Measurements from ENCODE around the gene CKAP5. TPM values are rescaled to one million over a fixed set of nuclear protein-coding genes. Genes with fewer than 3 reads are reported as not detected.

Gene CKAP5
- total RNA-seq, 1 donor from 2014 or later, result 151 TPM

- H3K4me1 Mint-ChIP-seq (ENCODE audit: low read depth), result peaks cover 4% of the 10 kb centered on the region
- H3K36me3 Mint-ChIP-seq (ENCODE audit: insufficient read depth), result no peaks in the 10 kb centered on the region
- H3K27ac Mint-ChIP-seq, result peak overlapping the region; percentile 29
- no peak for TF ChIP-seq CTCF (IDR thresholded peaks at IDR 0.05; ENCODE audit: unreplicated experiment)
- DNase-seq (ENCODE audit: low spot score, unreplicated experiment), result no peak
- no peaks in the 10 kb centered on the region for H3K27me3 Mint-ChIP-seq
- H3K9me3 Mint-ChIP-seq (ENCODE audit: low read depth), result no peaks in the 10 kb centered on the region
- no peak overlapping the region for H3K4me3 Mint-ChIP-seq (ENCODE audit: low read depth)
Measured at GRCh38 chr11:46726206-46726862, 119.7 kb downstream of the CKAP5 start.

GRCh38 chr11:46725338-46726205, 120.5 kb downstream of the CKAP5 start:
- no peak overlapping the region for H3K27ac Mint-ChIP-seq
- H3K4me3 Mint-ChIP-seq (ENCODE audit: low read depth), result no peak overlapping the region
- no peaks in the 10 kb centered on the region for H3K27me3 Mint-ChIP-seq
- H3K9me3 Mint-ChIP-seq (ENCODE audit: low read depth), result no peaks in the 10 kb centered on the region
- peaks cover 5% of the 10 kb centered on the region for H3K4me1 Mint-ChIP-seq (ENCODE audit: low read depth)
- TF ChIP-seq CTCF (IDR thresholded peaks at IDR 0.05; ENCODE audit: unreplicated experiment), result no peak
- no peaks in the 10 kb centered on the region for H3K36me3 Mint-ChIP-seq (ENCODE audit: insufficient read depth)
- no peak for DNase-seq (ENCODE audit: low spot score, unreplicated experiment)

- Mint-ChIP-seq H3K4me1 (ENCODE audit: low read depth) (peaks cover 12% of the 10 kb centered on the region), H3K27me3 (no peaks in the 10 kb centered on the region), H3K4me3 (ENCODE audit: low read depth) (no peak overlapping the region), H3K27ac (peak overlapping the region; percentile 43), H3K9me3 (ENCODE audit: low read depth) (no peaks in the 10 kb centered on the region), H3K36me3 (ENCODE audit: insufficient read depth) (no peaks in the 10 kb centered on the region)
- no peak for TF ChIP-seq CTCF (IDR thresholded peaks at IDR 0.05; ENCODE audit: unreplicated experiment)
- no peak for DNase-seq (ENCODE audit: low spot score, unreplicated experiment)
Measured at GRCh38 chr11:46724088-46724487, 122.0 kb downstream of the CKAP5 start.

- no peak for TF ChIP-seq CTCF (IDR thresholded peaks at IDR 0.05; ENCODE audit: unreplicated experiment)
- no peak overlapping the region for H3K4me3 Mint-ChIP-seq (ENCODE audit: low read depth)
- no peaks in the 10 kb centered on the region for H3K36me3 Mint-ChIP-seq (ENCODE audit: insufficient read depth)
- no peaks in the 10 kb centered on the region for H3K9me3 Mint-ChIP-seq (ENCODE audit: low read depth)
- no peaks in the 10 kb centered on the region for H3K27me3 Mint-ChIP-seq
- no peak for DNase-seq (ENCODE audit: low spot score, unreplicated experiment)
- H3K27ac Mint-ChIP-seq, result no peak overlapping the region
- H3K4me1 Mint-ChIP-seq (ENCODE audit: low read depth), result peaks cover 19% of the 10 kb centered on the region
Measured at GRCh38 chr11:46723359-46723680, 122.8 kb downstream of the CKAP5 start.

- H3K4me3 Mint-ChIP-seq (ENCODE audit: low read depth), result no peak overlapping the region
- no peak overlapping the region for H3K27ac Mint-ChIP-seq
- peaks cover 22% of the 10 kb centered on the region for H3K4me1 Mint-ChIP-seq (ENCODE audit: low read depth)
- no peak for TF ChIP-seq CTCF (IDR thresholded peaks at IDR 0.05; ENCODE audit: unreplicated experiment)
- H3K27me3 Mint-ChIP-seq, result no peaks in the 10 kb centered on the region
- no peak for DNase-seq (ENCODE audit: low spot score, unreplicated experiment)
- no peaks in the 10 kb centered on the region for H3K36me3 Mint-ChIP-seq (ENCODE audit: insufficient read depth)
- H3K9me3 Mint-ChIP-seq (ENCODE audit: low read depth), result no peaks in the 10 kb centered on the region
Measured at GRCh38 chr11:46722566-46723358, 123.3 kb downstream of the CKAP5 start.

All from progenitor cell of endocrine pancreas (in vitro differentiated cells).